ENCODE measurements around the gene ABO.
"Not testable (repeated sequence)": the region's sequence is repeated elsewhere in the genome, so short reads cannot be mapped to it uniquely, and the experiment has no call there.

ABO gene

DNA sequence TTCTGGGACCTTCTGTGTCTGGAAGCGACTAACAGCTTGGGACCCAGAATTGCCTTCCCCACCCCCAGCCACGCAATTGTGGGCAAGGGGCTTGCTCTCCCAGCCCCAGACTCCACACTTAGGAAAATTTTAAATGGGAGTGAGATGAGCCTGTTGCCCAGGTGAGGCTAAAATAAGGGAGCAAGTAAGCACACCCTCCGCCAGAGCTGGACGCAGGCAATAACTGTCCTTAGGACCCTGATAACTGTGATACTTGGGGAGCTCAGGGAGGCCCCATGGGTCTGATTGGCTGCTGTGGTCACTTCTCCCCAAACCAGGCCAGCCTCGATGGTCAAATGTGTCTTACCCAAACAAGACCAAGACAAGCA lies 13.3 kb downstream of the ABO start:
- DNase-seq = no peak

DNA sequence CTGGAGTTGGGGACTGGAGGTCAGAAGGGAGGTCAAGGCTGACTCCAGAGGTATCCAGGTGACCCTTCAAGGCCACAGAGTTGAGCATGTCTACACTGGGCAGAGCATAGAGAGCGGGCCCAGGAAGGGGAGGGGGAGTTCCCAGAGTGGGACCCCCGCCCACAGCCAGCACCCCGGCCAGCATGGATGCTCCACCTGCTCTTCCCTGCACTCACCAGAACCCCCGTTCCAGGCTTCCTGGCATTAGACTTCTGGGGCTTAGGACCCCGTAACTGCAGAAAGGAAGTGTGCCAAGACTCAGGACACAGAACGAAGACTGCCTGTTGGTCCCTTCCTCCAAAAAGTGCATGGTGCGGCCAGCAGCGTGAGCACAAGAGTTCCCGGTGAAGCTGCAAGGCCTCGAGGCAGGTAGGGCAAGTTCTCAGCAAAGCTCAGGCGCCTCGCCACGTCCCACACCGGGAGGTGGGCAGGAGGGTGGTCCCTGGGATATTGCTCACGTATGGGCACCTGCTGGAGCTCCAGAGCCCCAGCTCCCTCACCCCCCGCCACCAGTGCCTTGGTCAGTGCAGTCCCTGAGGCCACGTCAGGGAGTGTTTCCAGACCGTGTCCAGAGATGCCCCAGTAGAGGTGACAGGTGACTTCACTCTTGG lies 13.8 kb downstream of the ABO start:
- DNase-seq = no peak

DNA sequence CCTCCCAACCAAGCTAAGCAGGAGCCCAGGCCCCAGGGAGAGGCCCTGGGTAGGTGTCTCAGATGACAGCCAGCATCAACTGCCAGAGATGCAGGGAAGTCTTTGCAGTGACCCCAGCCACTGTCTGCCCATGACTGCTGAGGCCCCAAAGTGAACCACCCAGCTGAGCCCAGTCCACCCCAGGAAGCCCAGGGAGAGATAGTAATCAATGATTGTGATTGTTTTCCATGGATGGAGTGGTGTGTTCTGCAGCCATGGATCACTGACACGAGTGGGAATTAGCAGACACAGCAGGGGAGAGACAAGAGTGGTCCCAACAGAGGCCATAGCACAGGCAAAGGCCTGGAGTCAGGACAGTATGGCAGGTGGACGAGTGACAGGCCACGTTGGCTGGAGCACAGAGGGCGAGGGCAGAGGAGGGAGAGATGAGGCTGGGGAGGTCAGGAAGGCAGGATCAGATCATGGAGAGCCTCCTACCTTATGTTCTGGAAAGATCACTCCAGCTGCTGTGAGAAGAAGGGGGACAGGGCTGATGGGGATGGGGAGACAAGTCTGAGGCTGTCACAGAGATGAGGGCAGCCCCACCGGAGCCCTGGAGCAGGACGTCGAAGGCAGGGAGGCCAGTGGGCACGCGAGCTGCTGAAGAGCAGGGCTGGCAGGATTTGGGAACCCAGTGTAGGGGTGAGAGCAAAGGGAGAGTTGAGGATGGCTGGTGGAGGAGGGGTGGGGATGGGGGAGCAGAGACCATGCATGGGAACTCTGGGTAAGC lies 14.5 kb downstream of the ABO start:
- no peak for DNase-seq

DNA sequence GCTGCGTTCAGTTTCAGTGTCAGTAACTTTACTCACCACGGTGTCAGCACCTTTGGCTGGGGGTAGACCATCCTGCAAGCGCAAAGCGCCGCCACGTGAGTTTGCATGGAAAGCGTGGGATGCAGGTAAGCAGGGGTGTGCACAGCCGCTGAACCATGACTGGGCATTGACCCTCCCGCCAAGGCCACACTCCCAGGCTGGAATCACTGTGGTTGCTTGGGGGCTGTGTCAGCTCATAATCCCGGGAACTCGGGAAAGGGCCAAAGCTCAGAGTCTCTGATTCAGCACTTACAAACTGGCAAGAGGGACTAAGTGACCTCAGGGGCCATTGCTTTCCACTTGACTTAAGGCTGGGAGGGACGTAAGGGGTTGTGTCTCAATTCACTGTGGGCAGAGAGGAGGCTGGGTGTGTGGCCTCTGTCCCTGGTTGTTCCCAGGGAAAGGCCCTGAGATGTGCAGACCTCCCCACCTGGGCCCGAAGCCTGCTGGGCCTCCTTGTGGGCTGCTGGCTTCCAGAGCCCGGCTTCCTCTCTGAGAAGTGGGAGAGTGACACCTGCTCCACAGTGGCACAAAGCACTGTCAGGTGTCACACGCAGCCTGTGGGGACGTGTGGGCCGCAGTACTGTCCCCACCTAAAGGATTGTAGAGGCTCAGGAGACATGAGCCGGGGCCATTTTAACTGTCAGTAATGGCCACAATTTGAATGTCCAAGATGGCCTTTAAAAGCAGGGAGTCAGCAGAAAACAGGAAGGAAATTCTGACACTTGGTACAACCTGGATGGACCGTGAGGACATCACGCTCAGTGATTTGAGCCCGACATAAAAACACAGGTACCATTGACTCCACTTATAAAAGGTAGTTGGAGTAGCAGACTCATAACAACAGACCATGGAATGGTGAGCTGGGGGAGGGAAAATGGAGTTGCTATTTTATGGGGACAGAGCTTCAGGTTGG lies 16.7 kb downstream of the ABO start:
- DNase-seq = no peak

DNA sequence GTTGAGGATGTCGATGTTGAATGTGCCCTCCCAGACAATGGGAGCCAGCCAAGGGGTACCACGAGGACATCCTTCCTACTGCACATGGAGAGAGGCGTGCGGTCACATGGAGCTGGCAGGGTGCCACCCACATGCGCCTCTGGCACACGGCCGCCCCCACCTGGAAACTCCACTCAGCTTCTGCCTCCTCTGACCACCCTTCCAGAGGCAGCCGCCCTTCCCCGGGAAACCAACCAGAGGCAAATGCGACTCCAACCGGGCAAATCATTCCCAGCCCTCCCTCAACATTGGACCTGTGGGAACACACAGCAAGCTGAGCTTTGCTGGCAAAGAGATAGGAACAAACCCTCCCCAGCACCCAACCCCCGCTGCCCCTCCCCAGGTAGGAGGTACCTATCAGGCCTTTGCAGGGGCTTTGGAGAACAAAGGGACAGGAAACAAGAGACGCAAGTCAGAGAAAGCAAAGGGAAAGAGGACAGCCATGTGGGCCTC lies 17.5 kb downstream of the ABO start:
- no peak for DNase-seq

DNA sequence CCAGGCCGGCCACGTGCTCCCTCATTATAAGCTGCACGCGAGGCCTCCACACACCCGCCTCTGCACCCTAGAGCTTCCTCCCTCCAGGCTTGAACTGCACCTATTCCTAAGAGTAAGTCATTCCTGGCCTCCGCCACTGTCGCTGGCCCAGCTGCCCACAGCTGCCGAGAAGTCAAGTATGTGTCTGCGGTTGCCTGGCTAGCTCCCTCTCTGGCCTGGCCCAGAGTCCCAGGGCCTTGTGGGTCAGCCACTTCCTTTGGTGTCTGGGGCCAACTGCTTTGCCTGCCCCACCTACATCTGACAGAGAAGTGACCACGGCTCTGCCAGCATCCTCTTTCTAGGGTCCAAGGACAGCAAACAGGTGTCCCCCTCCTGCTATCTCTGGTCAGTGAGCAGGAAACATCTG lies 18.3 kb downstream of the ABO start:
- no peak for DNase-seq

DNA sequence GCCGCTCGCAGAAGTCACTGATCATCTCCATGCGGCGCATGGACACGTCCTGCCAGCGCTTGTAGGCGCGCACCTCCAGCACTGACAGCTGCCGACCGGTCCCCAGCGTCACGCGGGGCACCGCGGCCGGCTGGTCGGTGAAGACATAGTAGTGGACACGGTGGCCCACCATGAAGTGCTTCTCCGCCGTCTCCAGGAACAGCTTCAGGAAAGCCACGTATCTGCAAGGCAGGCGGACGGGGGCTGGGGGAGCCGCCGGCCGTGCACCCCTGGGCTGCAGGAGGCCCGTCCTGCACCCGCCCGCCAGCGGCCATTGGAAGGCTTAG lies 18.9 kb downstream of the ABO start:
- no peak for DNase-seq

DNA sequence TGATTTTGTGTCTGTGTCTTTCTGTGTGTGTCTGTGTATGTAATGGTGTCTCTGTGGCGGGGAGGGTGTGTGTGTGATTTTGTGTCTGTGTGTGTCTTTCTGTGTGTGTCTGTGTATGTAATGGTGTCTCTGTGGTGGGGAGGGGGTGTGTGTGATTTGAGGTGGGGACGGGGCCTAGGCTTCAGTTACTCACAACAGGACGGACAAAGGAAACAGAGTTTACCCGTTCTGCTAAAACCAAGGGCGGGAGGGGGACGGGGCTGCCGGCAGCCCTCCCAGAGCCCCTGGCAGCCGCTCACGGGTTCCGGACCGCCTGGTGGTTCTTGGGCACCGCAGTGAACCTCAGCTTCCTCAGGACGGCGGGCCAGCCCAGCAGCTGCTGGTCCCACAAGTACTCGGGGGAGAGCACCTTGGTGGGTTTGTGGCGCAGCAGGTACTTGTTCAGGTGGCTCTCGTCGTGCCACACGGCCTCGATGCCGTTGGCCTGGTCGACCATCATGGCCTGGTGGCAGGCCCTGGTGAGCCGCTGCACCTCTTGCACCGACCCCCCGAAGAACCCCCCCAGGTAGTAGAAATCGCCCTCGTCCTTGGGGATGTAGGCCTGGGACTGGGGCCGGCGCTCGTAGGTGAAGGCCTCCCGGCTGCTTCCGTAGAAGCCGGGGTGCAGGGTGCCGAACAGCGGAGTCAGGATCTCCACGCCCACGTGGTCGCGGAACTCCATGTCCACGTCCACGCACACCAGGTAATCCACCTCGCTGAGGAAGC lies 19.4 kb downstream of the ABO start:
- DNase-seq = no peak

DNA sequence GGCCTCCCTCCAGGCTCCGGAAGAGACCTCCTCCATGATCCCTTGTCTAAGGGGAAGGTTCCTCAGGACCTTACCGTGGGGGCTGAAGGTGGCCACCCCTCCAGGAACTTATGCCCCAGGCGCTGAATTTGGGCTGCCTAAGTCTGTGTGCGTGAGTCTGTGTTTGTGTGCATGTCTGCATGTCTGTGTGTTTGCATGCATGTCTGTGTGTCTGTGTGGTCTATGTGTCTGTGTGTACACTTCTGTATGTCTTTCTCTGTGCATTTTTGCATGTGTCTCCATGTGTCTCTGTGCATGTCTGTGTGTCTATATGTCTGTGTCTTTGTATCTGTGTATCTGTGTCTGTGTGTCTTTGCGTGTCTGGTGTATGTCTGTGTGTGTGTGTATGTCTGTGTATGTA lies 20.5 kb downstream of the ABO start:
- no peak for DNase-seq

DNA sequence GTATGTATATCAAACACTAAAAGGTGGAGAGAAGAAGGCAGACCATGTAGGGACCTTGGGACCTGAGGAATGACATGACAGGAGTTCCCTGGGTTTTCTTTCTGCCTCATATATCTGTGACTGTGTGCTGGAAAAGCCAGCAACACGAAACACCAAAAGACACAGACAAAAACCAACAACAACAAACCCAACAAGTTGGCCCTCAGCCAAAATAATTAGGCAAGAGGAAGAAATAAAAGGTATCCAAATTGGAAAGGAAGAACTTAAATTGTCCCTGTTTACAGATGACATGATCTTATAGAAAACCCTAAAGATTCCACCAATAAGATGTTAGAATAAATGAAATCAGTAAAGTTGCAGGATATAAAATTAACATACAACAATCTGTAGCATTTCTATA lies 21.7 kb downstream of the ABO start:
- no peak for DNase-seq

DNA sequence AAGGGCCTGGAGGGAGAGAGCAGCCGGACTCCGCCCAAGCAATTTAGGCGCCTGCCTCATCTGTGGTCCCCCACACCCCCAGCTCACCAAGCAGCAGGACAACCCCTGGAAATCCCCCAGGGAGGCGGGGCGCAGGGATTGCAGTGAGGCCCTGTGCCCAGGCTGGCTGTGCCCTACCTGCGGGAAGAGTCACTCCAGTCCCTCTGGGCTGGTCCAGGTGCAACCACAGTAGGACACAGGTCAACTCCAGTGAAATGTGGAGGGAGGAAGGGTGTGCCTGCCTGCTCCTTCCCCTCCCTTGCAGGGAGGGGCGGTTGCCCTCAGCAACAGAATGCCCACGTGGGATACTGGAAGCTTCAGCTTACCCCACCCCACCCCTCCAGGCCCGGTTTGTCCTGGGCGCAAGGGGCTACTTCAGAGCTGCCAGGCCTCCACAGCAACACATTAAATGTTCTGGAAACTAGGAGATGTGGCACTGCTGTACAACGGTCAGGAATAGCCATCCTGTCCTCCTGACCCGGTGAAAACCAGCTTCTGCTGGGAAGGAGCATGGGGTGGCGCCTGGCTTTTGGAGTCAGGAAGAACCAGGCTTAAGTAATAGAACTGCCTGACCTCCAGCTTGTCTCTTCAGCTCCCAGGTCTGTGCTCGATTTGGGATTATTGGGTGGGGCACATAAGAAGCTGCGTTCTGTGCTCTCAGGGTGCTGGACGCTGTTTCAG lies 22.5 kb downstream of the ABO start:
- DNase-seq = no peak

DNA sequence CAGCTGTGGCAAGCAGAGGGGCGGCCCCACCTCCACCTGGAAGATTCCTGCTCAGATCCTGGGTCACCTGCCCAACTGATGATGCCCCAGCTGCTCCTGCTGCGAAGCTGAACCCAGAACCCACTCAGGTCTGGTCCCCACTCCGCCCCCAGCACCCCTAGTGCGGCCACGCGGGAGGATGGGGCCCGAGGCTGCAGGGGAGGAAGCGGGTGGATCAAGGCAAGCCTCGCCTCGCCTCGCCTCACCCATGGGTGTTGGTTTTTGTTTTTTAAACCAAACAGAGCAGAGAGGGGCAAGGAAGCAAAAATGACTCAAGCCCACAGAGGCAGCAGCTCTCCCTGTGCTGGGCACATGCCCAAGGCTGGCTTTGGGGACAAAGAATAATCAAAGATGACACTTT lies 23.2 kb downstream of the ABO start:
- DNase-seq = no peak

DNA sequence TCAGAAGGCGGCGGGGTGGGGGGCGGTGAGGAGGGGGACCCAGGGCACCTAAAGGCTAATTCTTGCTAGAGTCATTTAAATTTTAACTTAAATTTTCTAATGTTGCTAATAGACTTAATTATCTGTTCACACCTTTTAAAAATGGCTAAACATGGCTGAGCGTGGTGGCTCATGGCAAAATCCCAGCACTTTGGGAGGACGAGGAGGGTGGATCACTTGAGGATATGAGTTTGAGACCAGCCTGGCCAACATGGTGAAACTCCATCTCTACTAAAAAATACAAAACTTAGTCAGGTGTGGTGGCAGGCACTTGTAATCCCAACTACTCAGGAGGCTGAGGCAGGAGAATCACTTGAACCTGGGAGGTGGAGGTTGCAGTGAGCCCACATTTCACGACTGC lies 23.8 kb downstream of the ABO start:
- not testable (repeated sequence) for DNase-seq

DNA sequence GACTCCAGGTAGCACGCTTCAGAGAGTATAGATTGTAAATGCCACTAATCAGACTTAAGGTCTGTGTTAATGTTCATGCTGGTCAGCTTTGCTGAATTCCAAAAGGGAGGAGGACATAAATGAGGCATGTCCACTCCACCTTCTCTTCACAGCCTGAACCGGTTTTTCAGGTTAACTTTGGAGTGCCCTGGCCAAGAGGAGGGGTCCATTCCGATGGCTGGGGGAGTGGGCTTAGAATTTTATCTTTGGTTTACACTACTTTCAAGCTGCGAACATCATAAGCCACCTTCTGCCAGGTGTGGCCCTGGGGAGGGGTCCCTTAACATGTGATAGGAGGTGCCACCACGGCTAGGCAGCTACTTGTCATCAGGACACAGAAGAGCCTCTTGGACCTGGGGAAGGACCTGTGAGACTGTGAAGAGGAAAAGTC lies 24.2 kb downstream of the ABO start:
- DNase-seq = no peak

DNA sequence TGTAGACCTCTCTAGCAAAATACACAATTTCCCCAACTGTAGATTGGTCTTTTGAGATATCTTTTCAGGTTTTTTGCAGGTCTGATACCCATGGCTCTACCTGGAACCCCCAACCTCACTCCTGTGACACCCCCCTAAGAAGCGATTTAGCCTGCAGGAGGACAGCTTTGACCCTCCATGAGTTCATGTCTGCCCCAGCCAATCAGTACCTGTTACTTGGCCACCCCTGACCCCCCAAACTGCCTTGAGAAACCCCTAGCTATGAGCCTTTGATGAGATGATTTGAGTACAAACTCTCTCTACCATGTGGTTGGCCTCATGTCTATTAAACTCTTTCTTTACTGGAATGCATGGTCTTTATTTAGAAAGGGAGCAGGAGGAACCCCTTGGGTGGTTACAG lies 25.7 kb downstream of the ABO start:
- DNase-seq = no peak

DNA sequence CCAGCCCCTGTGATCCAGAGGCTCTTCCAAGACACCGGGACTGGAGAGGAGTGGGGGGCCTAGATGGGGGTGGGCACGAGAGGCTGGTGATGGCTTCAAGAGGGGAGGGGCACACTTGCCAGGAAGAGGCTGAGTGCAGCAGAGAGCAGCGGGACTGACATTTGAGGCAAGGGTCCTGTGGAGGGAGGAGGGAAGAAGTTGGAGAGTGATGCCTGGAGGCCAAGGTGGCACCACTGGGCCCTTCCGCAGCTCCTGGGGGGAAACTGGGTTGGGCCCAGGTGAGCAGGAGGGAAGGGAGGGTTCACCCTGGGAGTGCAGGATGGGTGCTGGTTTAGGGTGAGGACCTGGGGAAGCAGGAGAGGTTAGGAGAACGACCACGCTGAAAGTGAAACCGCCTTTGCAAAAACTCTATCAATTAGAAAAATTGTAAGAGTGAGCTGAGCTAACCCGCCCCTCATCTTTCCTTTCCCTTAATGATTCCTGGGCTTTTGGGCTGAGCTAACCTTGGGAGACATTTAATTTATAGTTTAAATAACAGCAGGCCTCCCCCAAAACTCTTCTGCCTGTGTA lies 26.2 kb downstream of the ABO start:
- no peak for DNase-seq

DNA sequence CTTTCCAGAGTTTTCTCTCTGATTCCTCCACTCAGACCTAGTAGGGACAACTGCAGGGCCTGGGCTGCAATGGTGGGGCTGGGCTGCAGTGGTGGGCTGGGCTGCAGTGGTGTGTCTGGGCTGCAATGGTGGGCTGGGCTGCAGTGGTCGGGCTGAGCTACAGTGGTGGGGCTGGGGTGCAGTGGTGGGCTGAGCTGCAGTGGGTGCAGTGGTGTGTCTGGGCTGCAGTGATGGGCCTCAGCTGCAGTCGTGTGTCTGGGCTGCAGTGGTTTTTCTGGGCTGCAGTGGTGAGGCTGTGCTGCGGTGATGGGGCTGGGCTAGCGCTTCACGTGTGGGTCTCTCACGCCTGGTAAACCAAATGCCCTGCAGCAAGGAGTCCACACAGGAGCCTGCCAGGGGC lies 27.4 kb downstream of the ABO start:
- no peak for DNase-seq

DNA sequence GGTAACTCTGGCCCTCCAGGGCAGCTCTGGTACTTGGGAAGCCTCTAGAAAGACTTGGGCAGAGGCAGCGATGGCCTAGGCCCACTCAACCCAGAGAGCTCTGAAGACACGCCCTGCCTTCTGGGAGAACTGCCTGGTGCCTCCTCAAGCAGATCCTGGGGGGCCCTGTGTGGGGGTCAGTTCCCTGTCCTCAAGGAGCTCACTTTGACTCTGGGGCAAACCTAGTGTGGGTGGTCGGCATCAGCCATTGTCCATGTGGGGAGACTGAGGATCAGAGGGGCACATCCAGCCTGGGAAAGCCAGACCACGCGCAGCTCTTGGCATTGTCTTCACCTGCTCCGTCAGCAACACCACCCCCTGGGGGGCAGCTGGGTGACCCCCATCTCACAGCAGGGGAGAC lies 28.0 kb downstream of the ABO start:
- no peak for DNase-seq

DNA sequence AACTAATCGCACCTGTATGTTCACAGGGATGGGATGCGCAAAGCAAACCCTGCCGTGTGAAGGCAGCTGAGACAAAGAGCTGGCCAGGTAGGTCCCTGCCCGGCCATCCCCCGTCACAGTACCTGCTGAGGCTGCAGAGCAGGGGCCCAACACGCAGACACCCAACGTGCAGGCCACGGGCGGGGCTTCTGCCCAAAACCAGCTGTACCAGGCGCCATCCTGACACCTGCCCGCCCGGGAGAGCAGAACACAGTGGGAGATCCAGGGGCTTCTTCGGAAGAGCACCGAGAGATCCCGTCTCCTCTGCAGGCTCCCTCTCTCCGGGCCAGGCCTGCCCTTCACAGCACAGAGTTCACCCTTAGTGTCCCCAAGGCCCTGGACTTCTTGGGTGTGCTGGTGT lies 28.4 kb downstream of the ABO start:
- DNase-seq = no peak

DNA sequence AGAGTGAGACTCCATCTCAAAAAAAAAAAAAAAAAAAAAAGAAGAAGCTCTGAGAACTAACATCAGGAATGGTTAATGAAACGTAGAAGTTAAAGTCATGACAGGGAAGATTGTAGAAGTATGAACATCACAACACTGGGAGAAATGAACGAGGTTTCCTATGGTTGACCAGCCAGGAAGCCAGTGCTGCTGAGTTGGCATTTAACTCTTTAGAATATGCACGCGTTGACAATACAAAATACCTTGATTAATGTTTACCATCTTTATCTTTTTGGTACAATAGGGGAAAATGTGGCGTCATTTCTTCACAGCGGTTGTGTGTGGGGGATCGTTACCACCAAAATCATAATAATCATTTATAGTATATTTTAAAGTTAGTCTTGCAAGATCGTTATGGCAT lies 32.0 kb downstream of the ABO start:
- DNase-seq = no peak

DNA sequence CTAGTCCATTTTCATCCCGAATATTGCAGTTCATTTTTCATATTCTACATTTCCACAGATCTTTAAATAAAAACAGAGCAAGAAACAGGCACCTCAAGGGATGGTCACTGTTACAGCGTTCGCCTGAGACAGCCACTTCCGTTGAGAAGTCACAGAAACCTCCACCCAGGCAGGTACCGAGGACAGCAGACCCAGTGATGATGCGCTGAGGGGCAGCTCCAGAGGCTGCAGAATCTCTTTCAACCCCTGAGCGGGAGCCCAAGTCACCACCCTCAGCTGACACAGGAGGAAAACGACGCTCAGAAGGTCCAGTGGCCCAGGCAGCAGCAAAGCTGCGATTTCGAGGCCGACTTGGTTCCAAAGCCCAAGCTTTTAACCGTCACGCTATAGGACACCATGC lies 32.8 kb downstream of the ABO start:
- no peak for DNase-seq

DNA sequence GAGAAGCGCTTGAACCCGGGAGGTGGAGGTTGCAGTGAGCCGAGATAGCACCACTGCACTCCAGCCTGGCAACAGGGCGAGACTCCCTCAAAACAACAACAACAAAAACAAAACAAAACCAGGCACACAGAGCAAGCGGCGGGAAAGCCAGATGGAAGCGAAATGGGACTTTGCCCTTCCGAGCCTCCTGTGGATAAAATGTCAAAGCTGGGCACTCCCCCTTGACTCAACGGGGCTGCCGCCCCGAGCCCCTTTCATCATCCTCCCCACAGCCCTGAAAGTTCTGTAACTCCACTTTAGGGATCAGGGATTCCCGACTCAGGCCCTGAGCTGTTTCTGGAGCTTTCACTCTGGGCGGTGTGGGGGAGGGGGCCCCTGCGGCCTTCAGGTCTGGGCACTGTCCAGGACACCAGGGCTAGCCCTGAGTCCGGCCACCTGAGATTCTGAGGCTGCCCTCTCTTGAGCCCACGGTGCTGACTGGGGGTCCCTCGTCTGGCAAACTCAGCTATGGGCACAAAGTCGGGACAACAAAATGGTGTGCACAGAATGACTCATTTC lies 35.4 kb downstream of the ABO start:
- no peak for DNase-seq

Data from NCI-H1048 (cell line).